ENCODE measurements around the gene IFT88.

IFT88 gene

DNA sequence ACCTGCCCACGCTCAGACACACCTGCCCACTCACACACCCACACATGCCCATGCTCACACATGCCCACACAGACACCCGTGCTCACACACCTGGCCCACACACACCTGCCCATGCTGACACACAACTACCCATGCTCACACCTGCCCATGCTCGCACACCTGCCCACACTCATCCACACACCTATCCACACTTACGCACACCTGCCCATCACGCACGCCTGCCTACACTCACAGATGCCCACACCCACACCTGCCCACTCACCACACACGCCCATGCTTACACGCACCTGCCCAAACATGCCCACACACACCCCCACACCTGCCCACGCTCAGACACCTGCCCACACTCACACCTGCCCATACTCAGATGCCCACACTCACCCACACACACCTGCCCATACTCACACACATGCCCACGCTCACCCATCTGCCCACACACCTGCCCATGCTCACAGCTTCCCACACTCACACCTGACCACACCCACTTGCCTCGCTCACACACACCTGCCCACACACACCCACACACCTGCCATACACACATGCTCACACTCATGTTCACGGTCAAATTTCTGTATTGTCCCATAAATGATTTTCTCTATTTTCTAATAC lies 152.1 kb downstream of the IFT88 start:
- H3K4me1 ChIP-seq (ENCODE audit: control insufficient read depth in 1 of 2, insufficient read depth in 2 of 2, low read length in 2 of 2), result peaks cover 8 to 13% of the 10 kb centered on the region in 2 experiments

GRCh38 chr13:20719783-20720182 lies 152.8 kb downstream of the IFT88 start:
- no peak overlapping the region for H2BK12ac ChIP-seq (ENCODE audit: low read length)

More for the DNA sequence above, 152.1 kb downstream of the IFT88 start:
- no peak overlapping the region for H2AFZ ChIP-seq (ENCODE audit: insufficient read depth, low read length, poor library complexity)
- H3K9ac ChIP-seq (ENCODE audit: low read length), result no peak overlapping the region
- no peak overlapping the region for H2BK120ac ChIP-seq (ENCODE audit: insufficient read depth, low read length, poor library complexity)
- no peak overlapping the region for H3K27ac ChIP-seq (ENCODE audit: low read depth, low read length)
- H3K4ac ChIP-seq (ENCODE audit: low read depth, low read length), result no peak overlapping the region
- H2AK5ac ChIP-seq (ENCODE audit: low read length), result no peak overlapping the region
- H3K36me3 ChIP-seq (ENCODE audit: control insufficient read depth in 1 of 2, insufficient read depth in 2 of 2, low read length in 2 of 2), result no peaks in the 10 kb centered on the region
- no peak overlapping the region for H4K91ac ChIP-seq (ENCODE audit: low read depth, low read length)
- H3K14ac ChIP-seq (ENCODE audit: low read length), result no peak overlapping the region
- peaks cover 5% of the 10 kb centered on the region for H3K9me3 ChIP-seq (ENCODE audit: insufficient read depth, low read depth, low read length)
- no peak overlapping the region for H3K23ac ChIP-seq (ENCODE audit: low read length)
- no peak overlapping the region for H3K4me2 ChIP-seq (ENCODE audit: low read length)
- no peak overlapping the region for H2BK5ac ChIP-seq (ENCODE audit: low read depth, low read length, poor library complexity)
- H4K12ac ChIP-seq (ENCODE audit: low read depth, low read length), result no peak overlapping the region
- no peaks in the 10 kb centered on the region for H3K27me3 ChIP-seq (ENCODE audit: insufficient read depth, low read length)
- WGBS (ENCODE audit: extremely low coverage, insufficient coverage, insufficient read length), result no CpG with 5 or more reads among the region's 12 CpGs
- H2BK12ac ChIP-seq (ENCODE audit: low read length), result no peak overlapping the region
- DNase-seq, result no peak
- H3K79me1 ChIP-seq (ENCODE audit: low read length), result no peaks in the 10 kb centered on the region
- H4K8ac ChIP-seq (ENCODE audit: low read depth, low read length), result no peak overlapping the region
- no peaks in the 10 kb centered on the region for H3K79me2 ChIP-seq (ENCODE audit: control insufficient read depth, insufficient read depth, low read length, poor library complexity)
- H3K4me3 ChIP-seq (ENCODE audit: low read depth, low read length), result peak overlapping the region; percentile 14
- H3K18ac ChIP-seq (ENCODE audit: low read length), result no peak overlapping the region

GRCh38 chr13:20720499-20720898 lies 153.5 kb downstream of the IFT88 start:
- H3K79me1 ChIP-seq (ENCODE audit: low read length), result no peaks in the 10 kb centered on the region
- WGBS (ENCODE audit: extremely low coverage, insufficient coverage, insufficient read length), result no CpG with 5 or more reads among the region's 11 CpGs
- no peak overlapping the region for H3K4me3 ChIP-seq (ENCODE audit: low read depth, low read length)
- peaks cover 8 to 13% of the 10 kb centered on the region in 2 experiments for H3K4me1 ChIP-seq (ENCODE audit: control insufficient read depth in 1 of 2, insufficient read depth in 2 of 2, low read length in 2 of 2)
- H3K9ac ChIP-seq (ENCODE audit: low read length), result no peak overlapping the region
- H3K27me3 ChIP-seq (ENCODE audit: insufficient read depth, low read length), result no peaks in the 10 kb centered on the region
- no peak overlapping the region for H2AK5ac ChIP-seq (ENCODE audit: low read length)
- no peak overlapping the region for H3K14ac ChIP-seq (ENCODE audit: low read length)
- no peaks in the 10 kb centered on the region for H3K79me2 ChIP-seq (ENCODE audit: control insufficient read depth, insufficient read depth, low read length, poor library complexity)
- H2AFZ ChIP-seq (ENCODE audit: insufficient read depth, low read length, poor library complexity), result no peak overlapping the region
- no peak overlapping the region for H3K23ac ChIP-seq (ENCODE audit: low read length)
- no peak overlapping the region for H3K18ac ChIP-seq (ENCODE audit: low read length)
- H3K4me2 ChIP-seq (ENCODE audit: low read length), result no peak overlapping the region
- no peak for DNase-seq
- no peak overlapping the region for H4K91ac ChIP-seq (ENCODE audit: low read depth, low read length)
- no peak overlapping the region for H4K8ac ChIP-seq (ENCODE audit: low read depth, low read length)
- no peak overlapping the region for H2BK120ac ChIP-seq (ENCODE audit: insufficient read depth, low read length, poor library complexity)
- no peaks in the 10 kb centered on the region for H3K36me3 ChIP-seq (ENCODE audit: control insufficient read depth in 1 of 2, insufficient read depth in 2 of 2, low read length in 2 of 2)
- H4K12ac ChIP-seq (ENCODE audit: low read depth, low read length), result no peak overlapping the region
- H2BK5ac ChIP-seq (ENCODE audit: low read depth, low read length, poor library complexity), result no peak overlapping the region
- no peak overlapping the region for H3K27ac ChIP-seq (ENCODE audit: low read depth, low read length)
- H2BK12ac ChIP-seq (ENCODE audit: low read length), result no peak overlapping the region
- no peak overlapping the region for H3K4ac ChIP-seq (ENCODE audit: low read depth, low read length)
- H3K9me3 ChIP-seq (ENCODE audit: insufficient read depth, low read depth, low read length), result peaks cover 8% of the 10 kb centered on the region

More at GRCh38 chr13:20719783-20720182, 152.8 kb downstream of the IFT88 start:
- H3K4me1 ChIP-seq (ENCODE audit: control insufficient read depth in 1 of 2, insufficient read depth in 2 of 2, low read length in 2 of 2), result peaks cover 8 to 13% of the 10 kb centered on the region in 2 experiments
- WGBS (ENCODE audit: extremely low coverage, insufficient coverage, insufficient read length), result no CpG with 5 or more reads among the region's 13 CpGs
- H3K4me2 ChIP-seq (ENCODE audit: low read length), result no peak overlapping the region
- no peak overlapping the region for H4K12ac ChIP-seq (ENCODE audit: low read depth, low read length)
- no peak overlapping the region for H3K18ac ChIP-seq (ENCODE audit: low read length)
- H3K14ac ChIP-seq (ENCODE audit: low read length), result no peak overlapping the region
- no peaks in the 10 kb centered on the region for H3K79me1 ChIP-seq (ENCODE audit: low read length)
- H4K91ac ChIP-seq (ENCODE audit: low read depth, low read length), result no peak overlapping the region
- no peak overlapping the region for H3K9ac ChIP-seq (ENCODE audit: low read length)
- no peaks in the 10 kb centered on the region for H3K36me3 ChIP-seq (ENCODE audit: control insufficient read depth in 1 of 2, insufficient read depth in 2 of 2, low read length in 2 of 2)
- no peak overlapping the region for H3K4ac ChIP-seq (ENCODE audit: low read depth, low read length)
- no peak overlapping the region for H2BK120ac ChIP-seq (ENCODE audit: insufficient read depth, low read length, poor library complexity)
- no peak overlapping the region for H3K27ac ChIP-seq (ENCODE audit: low read depth, low read length)
- no peaks in the 10 kb centered on the region for H3K27me3 ChIP-seq (ENCODE audit: insufficient read depth, low read length)
- no peak for DNase-seq
- no peak overlapping the region for H3K23ac ChIP-seq (ENCODE audit: low read length)
- H2BK5ac ChIP-seq (ENCODE audit: low read depth, low read length, poor library complexity), result no peak overlapping the region
- H3K9me3 ChIP-seq (ENCODE audit: insufficient read depth, low read depth, low read length), result peaks cover 8% of the 10 kb centered on the region
- no peak overlapping the region for H2AK5ac ChIP-seq (ENCODE audit: low read length)
- no peak overlapping the region for H3K4me3 ChIP-seq (ENCODE audit: low read depth, low read length)
- H3K79me2 ChIP-seq (ENCODE audit: control insufficient read depth, insufficient read depth, low read length, poor library complexity), result no peaks in the 10 kb centered on the region
- H2AFZ ChIP-seq (ENCODE audit: insufficient read depth, low read length, poor library complexity), result no peak overlapping the region
- no peak overlapping the region for H4K8ac ChIP-seq (ENCODE audit: low read depth, low read length)

GRCh38 chr13:20721058-20721453 lies 154.1 kb downstream of the IFT88 start:
- no peak overlapping the region for H2BK12ac ChIP-seq (ENCODE audit: low read length)
- no peak for DNase-seq
- no peaks in the 10 kb centered on the region for H3K27me3 ChIP-seq (ENCODE audit: insufficient read depth, low read length)
- no peak overlapping the region for H2AFZ ChIP-seq (ENCODE audit: insufficient read depth, low read length, poor library complexity)
- H4K91ac ChIP-seq (ENCODE audit: low read depth, low read length), result no peak overlapping the region
- H3K18ac ChIP-seq (ENCODE audit: low read length), result no peak overlapping the region
- no peak overlapping the region for H2BK5ac ChIP-seq (ENCODE audit: low read depth, low read length, poor library complexity)
- H3K79me2 ChIP-seq (ENCODE audit: control insufficient read depth, insufficient read depth, low read length, poor library complexity), result no peaks in the 10 kb centered on the region
- no peak overlapping the region for H3K14ac ChIP-seq (ENCODE audit: low read length)
- peaks cover 8 to 13% of the 10 kb centered on the region in 2 experiments for H3K4me1 ChIP-seq (ENCODE audit: control insufficient read depth in 1 of 2, insufficient read depth in 2 of 2, low read length in 2 of 2)
- no peaks in the 10 kb centered on the region for H3K79me1 ChIP-seq (ENCODE audit: low read length)
- peak overlapping the region; percentile 78 for H3K4me2 ChIP-seq (ENCODE audit: low read length)
- no peak overlapping the region for H3K23ac ChIP-seq (ENCODE audit: low read length)
- WGBS (ENCODE audit: extremely low coverage, insufficient coverage, insufficient read length), result no CpG with 5 or more reads among the region's 16 CpGs
- no peak overlapping the region for H2BK120ac ChIP-seq (ENCODE audit: insufficient read depth, low read length, poor library complexity)
- no peak overlapping the region for H2AK5ac ChIP-seq (ENCODE audit: low read length)
- H3K9ac ChIP-seq (ENCODE audit: low read length), result no peak overlapping the region
- no peak overlapping the region for H3K4me3 ChIP-seq (ENCODE audit: low read depth, low read length)
- no peak overlapping the region for H3K4ac ChIP-seq (ENCODE audit: low read depth, low read length)
- no peak overlapping the region for H4K12ac ChIP-seq (ENCODE audit: low read depth, low read length)
- H3K36me3 ChIP-seq (ENCODE audit: control insufficient read depth in 1 of 2, insufficient read depth in 2 of 2, low read length in 2 of 2), result no peaks in the 10 kb centered on the region
- no peak overlapping the region for H3K27ac ChIP-seq (ENCODE audit: low read depth, low read length)
- no peak overlapping the region for H4K8ac ChIP-seq (ENCODE audit: low read depth, low read length)
- peaks cover 8% of the 10 kb centered on the region for H3K9me3 ChIP-seq (ENCODE audit: insufficient read depth, low read depth, low read length)
